GM12878 (cell line): ENCODE measurements around the gene ZFP1. TPM values are rescaled to one million over a fixed set of nuclear protein-coding genes. Genes with fewer than 3 reads are reported as not detected.
"Not testable (repeated sequence)": the region's sequence is repeated elsewhere in the genome, so short reads cannot be mapped to it uniquely, and the experiment has no call there.

ENCODE experiments used
- ATAC-seq: fragments of 200-7000 bp; cut with Tn5 transposase; 3 replicates; pipeline ENCODE4 v1.9.1; 2020; ENCODE audit warnings: mild to moderate bottlenecking, moderate library complexity
- BruUV-seq: library from RNA; stranded (reverse); fragments of 400-500 nt; replicated peaks from 2 replicates; lab custom pipeline; 2021; lab: Mats Ljungman, UMichigan
- CTCF ChIA-PET: fragments of 300-600 bp; sonication (Branson Sonifier 250); formaldehyde crosslinking; extraction: SDS; loops from one replicate; lab custom pipeline; 2021; ENCODE audit warnings: inconsistent platforms; lab: Yijun Ruan, JAX
- POLR2A ChIA-PET: fragments of 350-600 bp; formaldehyde crosslinking; extraction: SDS; loops from one replicate; lab custom pipeline; 2021; ENCODE audit warnings: inconsistent platforms; lab: Charles Lee
- RAD21 ChIA-PET: fragments of 300-600 bp; sonication (Branson Sonifier 250); formaldehyde crosslinking; loops from one replicate; lab custom pipeline; 2023; ENCODE audit warnings: antibody characterized with exemption; ENCODE audit not compliant: unreplicated experiment; lab: Charles Lee
- SMC1A ChIA-PET: fragments of 300-600 bp; sonication (Branson Sonifier 250); formaldehyde crosslinking; loops from one replicate; lab custom pipeline; 2023; ENCODE audit not compliant: unreplicated experiment, uncharacterized antibody; lab: Charles Lee
- DNase-seq: peaks from one replicate; pipeline ENCODE4 v3.0.0-alpha.2; 2011; ENCODE audit warnings: low read depth, low spot score
- FAIRE-seq: peaks from 3 replicates; lab custom pipeline; 2011; peaks lifted over from hg19 to GRCh38; lab: Jason Lieb, UNC
- H2AFZ ChIP-seq: 2 replicates; pipeline ENCODE4 v1.6.0; 2011; ENCODE audit warnings: low read depth, low read length, control low read depth; ENCODE audit not compliant: control insufficient read depth
- H3K27ac ChIP-seq: 2 replicates; pipeline ENCODE4 v1.5.1; 2011; ENCODE audit warnings: control low read depth; ENCODE audit not compliant: control insufficient read depth, insufficient read depth
- H3K27me3 ChIP-seq, 2 experiments: replicated peaks in 1 of 2; 2 replicates each; pipeline versions ENCODE4 v1.6.0 to v1.6.1; 2011; ENCODE audit warnings: low read length in 1 of 2; ENCODE audit not compliant: control insufficient read depth in 2 of 2, insufficient read depth in 2 of 2
- H3K36me3 ChIP-seq, 2 experiments: 2 replicates each; pipeline ENCODE4 v1.5.1; 2011; ENCODE audit warnings: low read length in 1 of 2; ENCODE audit not compliant: control insufficient read depth in 2 of 2, insufficient read depth in 2 of 2
- H3K4me1 ChIP-seq: 2 replicates; pipeline ENCODE4 v1.6.1; 2011; ENCODE audit warnings: mild to moderate bottlenecking, low read length, moderate library complexity, mixed read lengths; ENCODE audit not compliant: control insufficient read depth, insufficient read depth
- H3K4me2 ChIP-seq: 2 replicates; pipeline ENCODE4 v1.6.0; 2011; ENCODE audit warnings: control low read depth; ENCODE audit not compliant: control insufficient read depth, insufficient read depth
- H3K4me3 ChIP-seq: fragments of 200-600 bp; sonication (generic); 2 replicates; pipeline ENCODE4 v1.5.1; 2016
- H3K79me2 ChIP-seq: 2 replicates; pipeline ENCODE4 v1.6.0; 2011; ENCODE audit warnings: low read length; ENCODE audit not compliant: control insufficient read depth, insufficient read depth
- H3K9ac ChIP-seq: 2 replicates; pipeline ENCODE4 v1.8.0; 2011; ENCODE audit warnings: low read length, control low read depth, mixed read lengths; ENCODE audit not compliant: control insufficient read depth, insufficient read depth
- H3K9me3 ChIP-seq: replicated peaks from 3 replicates; pipeline ENCODE4 v1.5.1; 2011; ENCODE audit warnings: mild to moderate bottlenecking, low read length; ENCODE audit not compliant: control insufficient read depth, insufficient read depth
- H4K20me1 ChIP-seq: 2 replicates; pipeline ENCODE4 v1.6.0; 2011; ENCODE audit not compliant: control insufficient read depth, insufficient read depth
- NR2F1 ChIP-seq: fragments of 450-650 bp; conservative IDR thresholded peaks from 2 replicates; pipeline ENCODE4 v1.6.1; 2017; ENCODE audit warnings: mild to moderate bottlenecking
- WGBS: methylation state at CpG from one replicate; pipeline ENCODE4 v1.1.6; 2016; ENCODE audit warnings: low lambda C conversion rate; ENCODE audit not compliant: insufficient replicate concordance, insufficient coverage; ENCODE audit errors: missing lambda C conversion rate; 5-methylcytosine and 5-hydroxymethylcytosine counted together
- in situ Hi-C: fragments of 300-500 bp; cut with MboI; formaldehyde crosslinking; loops from 9 replicates; pipeline ENCODE4 v1.14.3; 2018; ENCODE audit warnings: mixed read lengths
- intact Hi-C: fragments of 100-400 bp; cut with micrococcal nuclease; formaldehyde crosslinking; loops from one replicate; pipeline ENCODE4 v1.14.2; 2022; ENCODE audit not compliant: unreplicated experiment
- polyA plus RNA-seq, 11 experiments: library from polyadenylated mRNA; depleted of rRNA in 4 of 11; unstranded in 6 of 11; stranded (reverse) in 5 of 11; fragments of >200 nt; fragmentation: Nextera tagmentation in 4 of 11; fragmentation: Illumina TruSeq in 1 of 11; extraction: Ambion mirVana in 4 of 11; extraction: Trizol in 1 of 11; gene quantifications; 1 replicate in 1 of 11; 2 replicates in 10 of 11; pipeline versions ENCODE4 v1.2.1 to v1.2.3, GENCODE V29; 2011 to 2016; ENCODE audit warnings: inconsistent platforms in 2 of 11, missing spikeins in 2 of 11, low read depth in 1 of 11
- total RNA-seq, 4 experiments: library from RNA; depleted of rRNA in 3 of 4; stranded (reverse); fragments of >200 nt in 3 of 4; fragmentation: Illumina TruSeq in 1 of 4; extraction: Trizol in 1 of 4; gene quantifications; 2 replicates each; pipeline versions ENCODE4 v1.2.1 to v1.2.3, GENCODE V29; 2013 to 2021
- TF ChIP-seq, protein P1 (sequence below): fragments of 450-650 bp; IDR thresholded peaks from 2 replicates; pipeline ENCODE4 v1.6.1; 2018; ENCODE audit warnings: borderline replicate concordance, mild to moderate bottlenecking; ENCODE audit not compliant: partially characterized antibody

ZFP1 gene
- total and polyA plus RNA-seq, 10 of the 15 experiments (the other 5 are each of a cell fraction or from before 2014, with no cell fraction given): 3.5 to 17.6 (median 14.7) TPM

DNA sequence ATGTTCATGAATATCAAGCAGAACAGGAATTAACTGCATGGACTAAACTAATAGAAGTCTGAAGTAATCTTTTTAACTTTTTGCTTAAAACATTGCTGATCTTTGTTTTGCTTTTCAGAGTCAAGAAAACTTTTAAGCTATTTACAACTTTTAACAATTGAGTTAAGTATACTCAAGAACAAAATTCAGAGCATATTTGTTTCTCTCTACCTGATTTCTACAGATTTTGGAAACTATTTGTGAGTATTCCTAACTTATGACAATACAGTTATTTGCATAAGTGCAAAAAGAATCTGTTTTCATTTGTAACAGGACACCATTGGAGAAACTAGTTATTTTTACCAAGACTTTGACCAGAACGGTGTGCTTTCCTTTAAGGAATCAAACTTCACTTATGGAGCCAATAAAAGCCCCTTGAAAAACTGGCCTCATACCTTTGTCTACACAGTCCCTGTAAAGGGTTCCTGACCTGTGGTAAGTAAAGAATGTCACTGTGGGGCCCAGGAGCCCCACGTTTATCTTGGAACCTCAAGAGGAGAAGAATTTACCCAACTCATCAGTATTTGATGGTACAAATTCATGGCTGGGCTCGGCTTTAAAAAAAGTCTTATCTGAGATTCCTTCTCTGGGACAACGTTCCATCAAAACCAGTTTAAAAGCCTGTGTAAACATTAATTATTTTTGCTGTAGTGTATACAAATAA, 20.5 kb upstream of the ZFP1 start (continued):
- TF ChIP-seq, protein P1, sequence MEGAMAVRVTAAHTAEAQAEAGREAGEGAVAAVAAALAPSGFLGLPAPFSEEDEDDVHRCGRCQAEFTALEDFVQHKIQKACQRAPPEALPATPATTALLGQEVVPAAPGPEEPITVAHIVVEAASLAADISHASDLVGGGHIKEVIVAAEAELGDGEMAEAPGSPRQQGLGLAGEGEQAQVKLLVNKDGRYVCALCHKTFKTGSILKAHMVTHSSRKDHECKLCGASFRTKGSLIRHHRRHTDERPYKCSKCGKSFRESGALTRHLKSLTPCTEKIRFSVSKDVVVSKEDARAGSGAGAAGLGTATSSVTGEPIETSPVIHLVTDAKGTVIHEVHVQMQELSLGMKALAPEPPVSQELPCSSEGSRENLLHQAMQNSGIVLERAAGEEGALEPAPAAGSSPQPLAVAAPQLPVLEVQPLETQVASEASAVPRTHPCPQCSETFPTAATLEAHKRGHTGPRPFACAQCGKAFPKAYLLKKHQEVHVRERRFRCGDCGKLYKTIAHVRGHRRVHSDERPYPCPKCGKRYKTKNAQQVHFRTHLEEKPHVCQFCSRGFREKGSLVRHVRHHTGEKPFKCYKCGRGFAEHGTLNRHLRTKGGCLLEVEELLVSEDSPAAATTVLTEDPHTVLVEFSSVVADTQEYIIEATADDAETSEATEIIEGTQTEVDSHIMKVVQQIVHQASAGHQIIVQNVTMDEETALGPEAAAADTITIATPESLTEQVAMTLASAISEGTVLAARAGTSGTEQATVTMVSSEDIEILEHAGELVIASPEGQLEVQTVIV: no peak
- TF ChIP-seq, all 136 proteins: peak for 0

DNA sequence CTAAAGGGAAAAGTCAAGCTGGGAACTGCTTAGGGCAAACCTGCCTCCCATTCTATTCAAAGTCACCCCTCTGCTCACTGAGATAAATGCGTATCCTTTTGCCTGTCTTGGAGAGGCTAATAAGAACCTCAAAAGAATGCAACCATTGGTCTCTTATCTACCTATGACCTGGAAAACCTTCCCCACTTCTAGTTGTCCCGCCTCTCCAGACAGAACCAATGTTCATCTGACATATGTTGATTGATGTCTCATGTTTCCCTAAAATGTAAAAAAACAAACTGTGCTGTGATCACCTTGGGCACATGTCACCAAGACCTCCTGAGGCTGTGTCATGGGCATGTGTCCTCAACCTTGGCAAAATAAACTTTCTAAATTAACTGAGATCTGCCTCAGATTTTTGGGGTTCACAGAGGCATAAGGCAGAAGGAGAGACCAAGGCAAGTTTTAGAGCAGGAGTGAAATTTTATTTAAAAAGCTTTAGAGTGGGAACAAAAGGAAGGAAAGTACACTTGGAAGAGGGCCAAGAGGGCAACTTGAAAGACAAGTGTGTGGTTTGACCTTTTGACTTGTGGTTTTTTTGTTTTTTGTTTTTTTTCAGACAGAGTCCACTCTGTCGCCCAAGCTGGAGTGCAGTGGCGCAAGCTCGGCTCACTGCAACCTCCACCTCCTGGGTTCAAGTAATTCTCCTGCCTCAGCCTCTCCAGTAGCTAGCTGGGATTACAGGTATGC, 18.7 kb upstream of the ZFP1 start:
- H3K36me3 ChIP-seq, H3K9ac ChIP-seq, H3K9me3 ChIP-seq, intact Hi-C loops, H3K4me1 ChIP-seq, BruUV-seq, H3K27ac ChIP-seq, H4K20me1 ChIP-seq, H3K4me2 ChIP-seq, H3K27me3 ChIP-seq, FAIRE-seq, H3K79me2 ChIP-seq, DNase-seq, H2AFZ ChIP-seq, H3K4me3 ChIP-seq, in situ Hi-C loops, POLR2A ChIA-PET, ATAC-seq: not testable (repeated sequence)
- WGBS: 54% methylated on average over 5 of the region's 5 CpGs
- TF ChIP-seq NR2F1: peak; percentile 44; the same call in 1 of the 2 replicates
- SMC1A ChIA-PET: interaction anchor here (0.6 to 1.4 kb wide), 3 partner anchors 59 to 304 kb away, joined by 3 to 4 read pairs (median 3); no protein-coding TSS in a partner anchor
- RAD21 ChIA-PET: interaction anchor here (2.2 kb wide), 1 partner anchor 267 kb away, joined by 5 read pairs; no protein-coding TSS in a partner anchor
- CTCF ChIA-PET: interaction anchor here (1.3 kb wide), 1 partner anchor 267 kb away, joined by 4 read pairs; no protein-coding TSS in a partner anchor
